ENCODE data around the gene TEX19.

Gene TEX19

GRCh38 chr17:82390860-82391435 is 31.9 kb downstream of the TEX19 start:
- no peak for DNase-seq (ENCODE audit: low read depth in 3 of 3)

GRCh38 chr17:82391496-82392066 is 32.5 kb downstream of the TEX19 start:
- DNase-seq (ENCODE audit: low read depth in 3 of 3): no peak

- no peak for DNase-seq (ENCODE audit: low read depth in 3 of 3)
These were observed 33.3 kb downstream of the TEX19 start for GRCh38 chr17:82392209-82392920.

GRCh38 chr17:82392941-82393340 is 33.9 kb downstream of the TEX19 start:
- DNase-seq (ENCODE audit: low read depth in 3 of 3): no peak

GRCh38 chr17:82394278-82394677 is 35.2 kb downstream of the TEX19 start:
- DNase-seq (ENCODE audit: low read depth in 3 of 3): no peak

- no peak for DNase-seq (ENCODE audit: low read depth in 3 of 3)
These were observed 37.8 kb downstream of the TEX19 start for GRCh38 chr17:82396601-82397435.

GRCh38 chr17:82397449-82398335 is 38.6 kb downstream of the TEX19 start:
- no peak for DNase-seq (ENCODE audit: low read depth in 3 of 3)

GRCh38 chr17:82399041-82399441 is 40.0 kb downstream of the TEX19 start:
- no peak for DNase-seq (ENCODE audit: low read depth in 3 of 3)

- no peak for DNase-seq (ENCODE audit: low read depth in 3 of 3)
These were observed 40.6 kb downstream of the TEX19 start for GRCh38 chr17:82399601-82400101.

GRCh38 chr17:82400206-82400605 is 41.2 kb downstream of the TEX19 start:
- no peak for DNase-seq (ENCODE audit: low read depth in 3 of 3)

- DNase-seq (ENCODE audit: low read depth in 3 of 3): peak; percentile 15 to 32 (median 29)
These were observed 41.8 kb downstream of the TEX19 start for GRCh38 chr17:82400830-82401229.

GRCh38 chr17:82402865-82403264 is 43.8 kb downstream of the TEX19 start:
- no peak for DNase-seq (ENCODE audit: low read depth in 3 of 3)

GRCh38 chr17:82403662-82404660 is 44.9 kb downstream of the TEX19 start:
- no peak for DNase-seq (ENCODE audit: low read depth in 3 of 3)

GRCh38 chr17:82405051-82405450 is 46.0 kb downstream of the TEX19 start:
- no peak for DNase-seq (ENCODE audit: low read depth in 3 of 3)

- no peak for DNase-seq (ENCODE audit: low read depth in 3 of 3)
These were observed 47.2 kb downstream of the TEX19 start for GRCh38 chr17:82406131-82406671.

GRCh38 chr17:82407255-82407654 is 48.2 kb downstream of the TEX19 start:
- DNase-seq (ENCODE audit: low read depth in 3 of 3): no peak

- no peak for DNase-seq (ENCODE audit: low read depth in 3 of 3)
These were observed 49.4 kb downstream of the TEX19 start for GRCh38 chr17:82408288-82408937.

- no peak for DNase-seq (ENCODE audit: low read depth in 3 of 3)
These were observed 49.9 kb downstream of the TEX19 start for GRCh38 chr17:82408938-82409318.
